MM.1S (cell line): ENCODE data around the gene FOXRED2.
A peak's percentile ranks its signal among the peaks of the same experiment; 100 is the strongest.

ENCODE experiments used
- DNase-seq: peaks from one replicate; pipeline ENCODE4 v3.0.0-alpha.2; 2015
- H2AFZ ChIP-seq: fragments of 300-600 bp; sonication (generic); 2 replicates; pipeline ENCODE4 v1.6.0; 2016; ENCODE audit warnings: antibody characterized with exemption, low read length
- H3F3A ChIP-seq: fragments of 300-600 bp; sonication (generic); 2 replicates; pipeline ENCODE4 v1.6.1; 2016; ENCODE audit warnings: mild to moderate bottlenecking, antibody characterized with exemption, low read length, moderate library complexity, mixed read lengths; ENCODE audit not compliant: insufficient read depth
- H3K27ac ChIP-seq: fragments of 300-600 bp; sonication (generic); 2 replicates; pipeline ENCODE4 v1.5.1; 2016; ENCODE audit warnings: mild to moderate bottlenecking, low read length
- H3K27me3 ChIP-seq: fragments of 300-600 bp; sonication (generic); replicated peaks from 2 replicates; pipeline ENCODE4 v1.6.0; 2016; ENCODE audit warnings: low read length; ENCODE audit not compliant: insufficient read depth
- H3K36me3 ChIP-seq: fragments of 300-600 bp; sonication (generic); replicated peaks from 2 replicates; pipeline ENCODE4 v1.6.1; 2016; ENCODE audit warnings: mild to moderate bottlenecking, low read length, mixed read lengths; ENCODE audit not compliant: insufficient read depth
- H3K4me1 ChIP-seq: fragments of 300-600 bp; sonication (generic); 2 replicates; pipeline ENCODE4 v1.6.1; 2016; ENCODE audit warnings: low read length, mixed read lengths
- H3K4me2 ChIP-seq: fragments of 300-600 bp; sonication (generic); 2 replicates; pipeline ENCODE4 v1.6.0; 2016; ENCODE audit warnings: low read depth, low read length
- H3K4me3 ChIP-seq: fragments of 300-600 bp; sonication (generic); 2 replicates; pipeline ENCODE4 v1.5.1; 2016; ENCODE audit warnings: low read length, mixed read lengths
- H3K79me2 ChIP-seq: fragments of 300-600 bp; sonication (generic); 2 replicates; pipeline ENCODE4 v1.6.1; 2016; ENCODE audit warnings: mixed run types, low read length, mixed read lengths
- H3K9ac ChIP-seq: fragments of 300-600 bp; sonication (generic); 2 replicates; pipeline ENCODE4 v1.6.1; 2016; ENCODE audit warnings: low read length, mixed read lengths
- H3K9me2 ChIP-seq: fragments of 300-600 bp; sonication (generic); replicated peaks from 2 replicates; pipeline ENCODE4 v1.6.1; 2016; ENCODE audit warnings: mild to moderate bottlenecking, low read length, mixed read lengths; ENCODE audit not compliant: insufficient read depth
- H3K9me3 ChIP-seq: fragments of 300-600 bp; sonication (generic); replicated peaks from 2 replicates; pipeline ENCODE4 v1.6.1; 2016; ENCODE audit warnings: mild to moderate bottlenecking, low read length, mixed read lengths; ENCODE audit not compliant: insufficient read depth
- H4K20me1 ChIP-seq: fragments of 300-600 bp; sonication (generic); 2 replicates; pipeline ENCODE4 v1.6.1; 2016; ENCODE audit warnings: mild to moderate bottlenecking, low read length, moderate library complexity, mixed read lengths; ENCODE audit not compliant: insufficient read depth
- EZH2 ChIP-seq: fragments of 300-600 bp; sonication (generic); optimal IDR thresholded peaks from 2 replicates; pipeline ENCODE3; 2017; ENCODE audit warnings: low read depth, mild to moderate bottlenecking, antibody characterized with exemption, low read length, mixed read lengths
- EZH2phosphoT487 ChIP-seq: fragments of 300-600 bp; sonication (generic); IDR thresholded peaks from 2 replicates; pipeline ENCODE4 v1.6.1; 2018; ENCODE audit warnings: antibody characterized with exemption, low read length
- TF ChIP-seq, protein P1 (sequence below): fragments of 300-600 bp; sonication (generic); IDR thresholded peaks from 2 replicates; pipeline ENCODE4 v1.5.1; 2016; ENCODE audit warnings: antibody characterized with exemption, low read length, mixed read lengths

The FOXRED2 gene

DNA sequence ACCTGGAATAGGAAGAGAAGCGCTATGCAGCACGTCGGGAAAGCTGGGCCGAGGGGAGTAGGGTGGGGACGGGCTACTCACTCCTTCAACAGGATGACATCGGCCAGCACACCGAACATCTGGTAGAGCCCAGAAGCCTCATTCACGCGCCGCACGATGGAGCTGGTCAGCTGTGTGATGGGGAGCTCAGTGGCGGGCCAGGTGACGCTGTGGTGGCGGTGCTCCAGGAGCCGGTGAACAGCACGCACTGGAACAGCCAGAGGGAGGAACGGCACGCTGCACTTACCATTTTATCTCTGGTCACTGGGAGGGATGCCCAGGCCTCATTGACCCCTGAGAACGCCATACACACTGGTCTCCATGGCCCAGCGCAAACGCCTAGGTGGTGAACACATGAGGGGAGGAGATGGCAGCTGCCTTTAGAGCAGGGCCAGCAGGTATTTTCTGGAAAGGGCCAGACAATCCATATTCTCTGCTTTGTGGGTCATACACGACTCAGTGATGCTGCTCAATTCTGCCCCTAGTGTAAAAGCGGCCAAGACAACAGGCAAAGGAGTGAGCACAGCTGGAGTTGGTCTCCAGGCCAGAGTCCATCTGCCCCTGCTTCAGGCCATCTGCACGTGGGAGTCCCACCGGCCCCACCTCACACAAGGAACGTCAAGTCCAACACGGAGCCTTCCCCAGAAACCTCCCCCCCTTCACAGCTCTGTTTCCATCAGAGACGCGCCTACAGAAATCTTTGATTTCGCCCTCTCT is 8.8 kb downstream of the FOXRED2 start:
- peaks cover 11% of the 10 kb centered on the region for H3K4me1 ChIP-seq
- no peak for DNase-seq
- H3K9me2 ChIP-seq: no peaks in the 10 kb centered on the region
- no peak overlapping the region for H3K9ac ChIP-seq
- no peaks in the 10 kb centered on the region for H3K79me2 ChIP-seq
- H2AFZ ChIP-seq: no peak overlapping the region
- no peaks in the 10 kb centered on the region for H4K20me1 ChIP-seq
- H3K27ac ChIP-seq: no peak overlapping the region
- H3K36me3 ChIP-seq: peaks cover 3% of the 10 kb centered on the region; the same call in 1 of the 2 replicates
- H3K9me3 ChIP-seq: no peaks in the 10 kb centered on the region
- no peak overlapping the region for H3K4me2 ChIP-seq
- peaks cover 6% of the 10 kb centered on the region; the same call in 1 of the 2 replicates for H3F3A ChIP-seq
- TF ChIP-seq EZH2phosphoT487: no peak
- H3K4me3 ChIP-seq: no peak overlapping the region
- no peaks in the 10 kb centered on the region for H3K27me3 ChIP-seq

DNA sequence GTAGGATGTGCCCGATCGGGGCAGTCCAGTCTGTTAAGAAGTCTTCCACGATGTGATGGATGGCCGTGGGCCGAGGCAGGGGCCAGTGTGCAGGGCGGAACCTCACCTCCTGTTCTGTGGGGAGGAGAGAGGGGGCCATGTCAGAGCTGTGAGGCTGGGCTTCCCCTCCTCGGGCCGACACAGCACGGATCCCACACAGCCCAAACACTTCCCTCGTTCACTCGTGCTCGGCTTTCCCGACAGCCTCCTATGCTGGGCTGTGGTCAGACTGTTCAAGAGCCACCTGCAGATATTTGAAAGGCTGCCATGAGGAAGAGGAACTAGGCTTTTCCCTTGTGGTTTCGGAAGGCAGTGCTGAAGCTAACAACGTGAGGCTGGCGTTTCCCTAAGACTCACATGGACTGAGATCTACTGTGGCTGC is 13.1 kb downstream of the FOXRED2 start:
- H4K20me1 ChIP-seq: no peaks in the 10 kb centered on the region
- H3K9ac ChIP-seq: peak overlapping the region; percentile 19; the same call in 1 of the 2 replicates
- no peaks in the 10 kb centered on the region for H3K27me3 ChIP-seq
- TF ChIP-seq, protein P1, sequence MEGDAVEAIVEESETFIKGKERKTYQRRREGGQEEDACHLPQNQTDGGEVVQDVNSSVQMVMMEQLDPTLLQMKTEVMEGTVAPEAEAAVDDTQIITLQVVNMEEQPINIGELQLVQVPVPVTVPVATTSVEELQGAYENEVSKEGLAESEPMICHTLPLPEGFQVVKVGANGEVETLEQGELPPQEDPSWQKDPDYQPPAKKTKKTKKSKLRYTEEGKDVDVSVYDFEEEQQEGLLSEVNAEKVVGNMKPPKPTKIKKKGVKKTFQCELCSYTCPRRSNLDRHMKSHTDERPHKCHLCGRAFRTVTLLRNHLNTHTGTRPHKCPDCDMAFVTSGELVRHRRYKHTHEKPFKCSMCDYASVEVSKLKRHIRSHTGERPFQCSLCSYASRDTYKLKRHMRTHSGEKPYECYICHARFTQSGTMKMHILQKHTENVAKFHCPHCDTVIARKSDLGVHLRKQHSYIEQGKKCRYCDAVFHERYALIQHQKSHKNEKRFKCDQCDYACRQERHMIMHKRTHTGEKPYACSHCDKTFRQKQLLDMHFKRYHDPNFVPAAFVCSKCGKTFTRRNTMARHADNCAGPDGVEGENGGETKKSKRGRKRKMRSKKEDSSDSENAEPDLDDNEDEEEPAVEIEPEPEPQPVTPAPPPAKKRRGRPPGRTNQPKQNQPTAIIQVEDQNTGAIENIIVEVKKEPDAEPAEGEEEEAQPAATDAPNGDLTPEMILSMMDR: peak; percentile 6; the same call in 1 of the 2 replicates
- no peak for TF ChIP-seq EZH2
- DNase-seq: peak; percentile 71
- no peaks in the 10 kb centered on the region for H3K9me3 ChIP-seq
- H3K4me1 ChIP-seq: peaks cover 11% of the 10 kb centered on the region
- peak overlapping the region; percentile 42 for H2AFZ ChIP-seq
- H3K36me3 ChIP-seq: peaks cover 3% of the 10 kb centered on the region; the same call in 1 of the 2 replicates
- H3K27ac ChIP-seq: peak overlapping the region; percentile 59; the same call in 1 of the 2 replicates
- H3K4me2 ChIP-seq: peak overlapping the region; percentile 63
- H3K79me2 ChIP-seq: no peaks in the 10 kb centered on the region
- peak overlapping the region; percentile 33 for H3K4me3 ChIP-seq
- peaks cover 6% of the 10 kb centered on the region; the same call in 1 of the 2 replicates for H3F3A ChIP-seq
- no peaks in the 10 kb centered on the region for H3K9me2 ChIP-seq

DNA sequence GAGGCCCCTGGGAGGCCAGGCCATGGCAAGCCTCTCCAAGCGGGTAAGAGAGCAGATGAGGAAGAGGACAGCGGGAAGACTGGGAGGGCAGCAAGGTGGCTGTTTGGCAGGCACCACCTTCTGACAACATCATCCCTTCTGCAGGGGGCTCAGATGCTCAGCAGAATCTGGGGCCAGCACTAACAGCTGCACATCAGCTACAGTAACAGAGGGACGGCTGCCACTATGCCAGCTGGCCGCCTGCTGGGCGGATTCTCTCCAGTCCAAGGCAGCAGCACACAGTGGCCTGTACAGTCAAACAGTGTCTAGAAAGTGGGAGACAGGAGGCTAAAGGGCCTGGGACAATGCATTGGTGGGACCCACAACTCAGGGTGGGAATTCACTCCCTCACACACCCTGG is 14.7 kb downstream of the FOXRED2 start:
- Histone ChIP-seq H3K27ac (no peak overlapping the region), H3K4me1 (peaks cover 11% of the 10 kb centered on the region), H3K9me3 (no peaks in the 10 kb centered on the region), H3K27me3 (no peaks in the 10 kb centered on the region), H2AFZ (no peak overlapping the region), H3K79me2 (no peaks in the 10 kb centered on the region), H3F3A (peaks cover 6% of the 10 kb centered on the region; the same call in 1 of the 2 replicates), H4K20me1 (no peaks in the 10 kb centered on the region), H3K9ac (no peak overlapping the region), H3K36me3 (0 out of 2 replicates have a peak, but pooled peaks cover 1% of the 10 kb centered on the region), H3K9me2 (no peaks in the 10 kb centered on the region), H3K4me2 (no peak overlapping the region), H3K4me3 (no peak overlapping the region)
- no peak for DNase-seq
- TF ChIP-seq, protein P1: no peak
- TF ChIP-seq EZH2phosphoT487: no peak
- TF ChIP-seq EZH2: no peak

- Histone ChIP-seq H3K4me2 (no peak overlapping the region), H3K9ac (no peak overlapping the region), H3K4me3 (no peak overlapping the region), H3K79me2 (no peaks in the 10 kb centered on the region), H4K20me1 (no peaks in the 10 kb centered on the region), H3F3A (peaks cover 6% of the 10 kb centered on the region; the same call in 1 of the 2 replicates), H3K9me2 (no peaks in the 10 kb centered on the region), H2AFZ (no peak overlapping the region), H3K27ac (no peak overlapping the region), H3K9me3 (no peaks in the 10 kb centered on the region), H3K4me1 (peaks cover 11% of the 10 kb centered on the region), H3K36me3 (0 out of 2 replicates have a peak, but pooled peaks cover 5% of the 10 kb centered on the region), H3K27me3 (no peaks in the 10 kb centered on the region)
- DNase-seq: no peak
- TF ChIP-seq EZH2phosphoT487 (no peak), EZH2 (no peak)
- TF ChIP-seq, protein P1: no peak
Observed at GRCh38 chr22:36491155-36491554, 15.7 kb downstream of the FOXRED2 start.
